Cardiac septum (tissue), 1 donor: Measurements from ENCODE around the gene NENF. TPM values are rescaled to one million over a fixed set of nuclear protein-coding genes. Genes with fewer than 3 reads are reported as not detected.
A peak's percentile ranks its signal among the peaks of the same experiment; 100 is the strongest.
"Not testable (repeated sequence)": the region's sequence is repeated elsewhere in the genome, so short reads cannot be mapped to it uniquely, and the experiment has no call there.

Source experiments
- DNase-seq: peaks from one replicate; pipeline ENCODE4 v3.0.0-alpha.2; 2020; ENCODE audit warnings: low spot score
- intact Hi-C: fragments of 100-400 bp; cut with DNase I; formaldehyde crosslinking; loops from one replicate; pipeline ENCODE4 v1.14.0; 2022
- long read RNA-seq: library from polyadenylated mRNA; unstranded; transcript quantifications from one replicate; pipeline ENCODE4 v2.0.0, GENCODE V29; 2021
- total RNA-seq: library from RNA; stranded (reverse); fragmentation: NEBNext Ultra II Directional; extraction: Animal tissue kit (Norgen Biotek cat#: 25700); gene quantifications from one replicate; pipeline ENCODE4 v1.2.1, GENCODE V29; 2021
- donor health status: DM: no; HTN: no; CAD: no.

The NENF gene
- 116 TPM for total RNA-seq
- long read RNA-seq, transcript NENF-204 (3 exons, 845 nt) = minor isoform, 17 of 251 reads
- long read RNA-seq, transcript NENF-201 (4 exons, 949 nt) = major isoform, 221 of 251 reads
- long read RNA-seq, partial matches to known transcripts = 9 of 251 reads
- long read RNA-seq, other reads (novel, unspliced or antisense) = 1 of 251 reads

- peak; percentile 88 for DNase-seq
Observed at GRCh38 chr1:212432661-212433576, at the start of gene NENF. Gene NENF, plus strand, starts transcription at chr1:212432920. Its CDS starts 24 bp downstream, at chr1:212432944.

GRCh38 chr1:212386029-212386428, 46.7 kb upstream of the NENF start:
- no peak for DNase-seq
- intact Hi-C loops = no loop called here

More at GRCh38 chr1:212432661-212433576, at the start of gene NENF:
- intact Hi-C loops = loop anchor here (2.0 to 5.0 kb wide), 2 partner anchors 18 to 141 kb away; partner anchors contain the start of gene PACC1

GRCh38 chr1:212388985-212389716, 43.6 kb upstream of the NENF start:
- no peak for DNase-seq
- intact Hi-C loops = no loop called here

- intact Hi-C loops, DNase-seq: not testable (repeated sequence)
Observed at GRCh38 chr1:212395678-212396437, 36.9 kb upstream of the NENF start.

GRCh38 chr1:212396638-212397037, 36.1 kb upstream of the NENF start:
- intact Hi-C loops = no loop called here
- DNase-seq = no peak

GRCh38 chr1:212397171-212397570, 35.5 kb upstream of the NENF start:
- DNase-seq = no peak

GRCh38 chr1:212401042-212401441, 31.7 kb upstream of the NENF start:
- intact Hi-C loops = no loop called here
- DNase-seq = no peak

More at GRCh38 chr1:212397171-212397570, 35.5 kb upstream of the NENF start:
- intact Hi-C loops = no loop called here

- DNase-seq = no peak
- intact Hi-C loops = no loop called here
Observed at GRCh38 chr1:212401838-212402582, 30.7 kb upstream of the NENF start.

GRCh38 chr1:212402666-212403321, 29.9 kb upstream of the NENF start:
- intact Hi-C loops = no loop called here

GRCh38 chr1:212410231-212410820, 22.4 kb upstream of the NENF start:
- DNase-seq = no peak

More at GRCh38 chr1:212402666-212403321, 29.9 kb upstream of the NENF start:
- DNase-seq = no peak

GRCh38 chr1:212412374-212412773, 20.3 kb upstream of the NENF start:
- no peak for DNase-seq
- intact Hi-C loops = no loop called here

More at GRCh38 chr1:212410231-212410820, 22.4 kb upstream of the NENF start:
- intact Hi-C loops = no loop called here

- DNase-seq = no peak
- intact Hi-C loops = loop anchor here (2.0 kb wide), 1 partner anchor 19 kb away; the partner anchor contains the start of gene NENF
Observed at GRCh38 chr1:212413902-212414327, 18.8 kb upstream of the NENF start.

GRCh38 chr1:212414328-212415106, 18.2 kb upstream of the NENF start, which contains the start of gene PACC1:
Gene PACC1, minus strand, starts transcription at chr1:212414886. Its CDS starts 129 bp downstream, at chr1:212414757.
- intact Hi-C loops = loop anchor here (2.0 kb wide), 1 partner anchor 18 kb away; the partner anchor contains the start of gene NENF
- peak; percentile 94 for DNase-seq

GRCh38 chr1:212415107-212415841, 17.4 kb upstream of the NENF start:
- DNase-seq = no peak
- intact Hi-C loops = loop anchor here (2.0 kb wide), 1 partner anchor 18 kb away; the partner anchor contains the start of gene NENF

GRCh38 chr1:212421165-212421564, 11.6 kb upstream of the NENF start:
- DNase-seq = no peak
- intact Hi-C loops = no loop called here

GRCh38 chr1:212423879-212424278, 8.8 kb upstream of the NENF start:
- intact Hi-C loops = no loop called here
- DNase-seq = no peak
